Occipital lobe (tissue), 2 donors: ENCODE data around the gene REC114. TPM values are rescaled to one million over a fixed set of nuclear protein-coding genes. Genes with fewer than 3 reads are reported as not detected.

Experiments
- DNase-seq: peaks from one replicate; lab custom pipeline; 2025; lab: John Stamatoyannopoulos, UW
- total RNA-seq: library from RNA; depleted of rRNA; stranded (reverse); fragments of >200 nt; gene quantifications from one replicate; pipeline ENCODE4 v1.2.3, GENCODE V29; 2014

Gene REC114
- total RNA-seq, 1 donor from 2014 or later: not detected

DNA sequence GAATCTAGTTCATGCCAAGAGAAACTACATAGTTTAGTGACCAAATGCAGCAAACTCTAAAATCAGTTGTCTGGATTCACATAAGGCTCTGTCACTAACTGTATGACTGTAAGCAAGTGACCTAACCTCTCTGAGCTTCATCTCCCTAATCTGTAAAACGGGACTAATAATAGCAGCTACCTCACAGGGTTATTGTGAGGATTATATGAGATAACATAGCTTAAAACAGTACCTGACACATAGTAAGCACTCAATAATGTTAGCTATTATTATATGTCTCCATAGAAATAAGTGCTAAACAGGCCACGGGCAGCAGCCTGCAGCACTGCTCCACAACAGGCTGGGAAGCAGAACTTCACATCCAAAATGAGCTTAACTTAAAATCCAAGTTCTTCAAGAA, 160.0 kb downstream of the REC114 start:
- DNase-seq: no peak

DNA sequence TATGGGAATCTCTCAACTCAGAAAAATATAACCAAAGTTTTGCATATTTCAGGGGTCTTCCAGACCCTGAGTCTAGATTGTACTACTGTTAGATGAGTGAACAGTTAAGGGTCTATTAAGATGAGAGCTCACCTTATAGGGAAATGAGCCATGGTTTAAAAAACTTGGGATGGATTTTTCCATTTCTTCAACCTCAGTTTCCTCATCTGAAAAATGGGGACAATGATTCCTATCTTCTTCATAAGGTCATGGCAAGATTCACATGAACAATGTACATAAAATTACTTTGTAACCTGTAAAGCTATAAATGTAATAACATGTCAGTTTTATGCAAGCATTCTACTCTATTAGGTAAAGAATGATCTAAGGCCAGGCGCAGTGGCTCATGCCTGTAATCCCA, 161.5 kb downstream of the REC114 start:
- DNase-seq: no peak

DNA sequence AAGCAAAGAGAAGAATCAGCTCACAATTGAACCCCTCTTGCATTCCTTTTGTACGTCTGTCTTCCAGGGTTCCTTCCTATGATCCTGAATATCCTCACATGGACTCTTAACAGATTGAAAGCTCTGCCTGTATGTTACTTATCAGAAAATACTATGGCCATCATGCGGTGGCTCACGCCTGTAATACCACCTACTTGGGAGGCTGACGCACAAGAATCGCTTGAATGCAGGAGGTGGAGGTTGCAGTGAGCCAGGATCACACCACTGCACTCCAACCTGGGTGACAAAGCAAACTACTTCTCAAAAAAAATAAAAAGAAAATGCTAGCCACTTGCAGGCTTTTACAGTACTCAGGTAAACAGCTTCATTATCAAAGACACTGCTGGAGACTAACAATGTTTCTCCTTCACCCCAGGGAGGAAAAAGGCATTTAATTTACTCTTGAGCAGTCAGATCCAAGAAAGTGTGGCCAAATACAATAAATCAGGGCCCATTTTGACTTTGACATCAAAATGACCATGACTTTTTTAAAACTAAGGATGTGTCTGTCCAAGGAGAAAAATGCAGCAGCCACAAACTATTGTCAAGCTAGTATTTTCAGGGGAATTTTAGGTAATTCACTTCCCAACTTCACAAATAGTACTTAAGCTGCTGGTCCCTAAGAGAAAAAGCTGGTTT, 162.9 kb downstream of the REC114 start:
- no peak for DNase-seq

DNA sequence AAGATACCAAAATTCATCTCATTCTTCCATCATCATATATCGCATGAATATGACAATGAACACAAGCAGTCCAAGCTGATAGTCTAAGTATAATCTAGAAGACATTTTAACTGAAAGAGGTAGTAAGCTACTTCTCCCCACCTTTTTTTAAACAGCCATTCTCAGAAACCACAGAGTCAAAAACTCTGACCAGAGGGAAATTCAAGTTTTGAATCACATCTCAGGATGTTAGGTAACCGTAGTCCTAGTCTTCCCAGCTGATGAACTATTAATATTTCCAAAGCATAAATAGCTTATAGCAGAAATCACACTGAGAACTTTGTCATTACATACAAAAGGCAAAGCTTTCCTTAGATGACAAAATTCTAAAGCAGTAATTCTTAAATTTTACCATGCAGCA, 164.4 kb downstream of the REC114 start:
- no peak for DNase-seq

DNA sequence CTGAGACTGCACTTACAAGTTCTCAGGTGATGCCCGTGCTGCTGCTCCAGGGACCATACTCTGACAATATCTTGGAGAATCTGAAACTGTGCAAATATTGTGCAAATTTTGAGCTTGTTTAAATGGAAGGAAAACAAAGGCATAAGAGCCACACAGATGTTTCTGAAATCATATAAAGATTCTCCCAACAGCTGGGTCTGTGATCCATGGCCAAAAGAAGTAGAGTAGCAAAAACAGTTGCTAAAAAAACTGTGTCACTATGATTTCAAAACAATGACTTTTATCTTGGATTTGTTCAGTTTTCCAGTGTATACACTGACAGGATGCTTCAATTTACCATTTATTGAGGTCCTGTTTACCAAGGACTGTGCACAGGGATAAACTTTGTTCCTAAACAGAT, 164.9 kb downstream of the REC114 start:
- DNase-seq: no peak

DNA sequence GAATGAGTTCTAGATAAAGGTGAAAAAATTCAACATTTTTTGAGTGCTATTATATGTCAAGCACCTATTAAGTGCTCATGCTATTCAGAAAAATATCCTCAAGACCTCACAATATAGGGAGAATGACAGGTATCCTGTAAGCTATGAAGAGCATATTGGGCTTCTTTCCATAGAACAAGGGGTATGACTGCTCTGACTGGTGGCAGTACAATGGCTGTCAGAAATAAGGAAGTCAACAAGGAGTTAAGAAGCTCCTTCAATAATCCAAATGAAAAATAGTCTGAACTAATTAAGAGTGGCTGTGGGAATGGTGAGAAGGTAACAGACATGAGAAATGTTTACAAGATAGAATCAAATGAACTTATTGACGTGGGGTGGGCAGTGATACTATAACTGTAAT, 165.5 kb downstream of the REC114 start:
- DNase-seq: no peak

DNA sequence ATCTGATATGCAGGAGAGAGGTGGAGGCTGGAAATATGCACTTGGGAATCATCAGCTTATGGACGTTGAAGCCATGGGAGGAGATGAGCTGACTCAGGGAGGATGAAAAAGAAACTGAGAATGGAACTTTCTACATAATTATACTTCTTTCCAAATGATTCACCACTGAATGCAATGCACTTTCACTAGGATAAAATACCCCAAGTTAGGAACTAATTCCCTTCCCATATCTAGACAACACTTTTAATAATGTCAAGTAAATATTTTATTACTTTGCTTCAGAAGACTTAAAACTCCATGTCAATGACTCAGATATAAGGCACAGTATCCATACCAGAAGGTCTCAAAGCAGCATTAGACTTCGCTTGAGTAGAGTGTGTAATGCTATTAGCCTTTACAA, 166.0 kb downstream of the REC114 start:
- DNase-seq: no peak

Other genes starting within 250 kb of the REC114 start
- gene HCN4, start 74.2 kb upstream of the REC114 start, total RNA-seq: 3.0 TPM
- gene NPTN, start 190.2 kb downstream of the REC114 start, total RNA-seq: 86.1 TPM
- 24.5 TPM for gene CD276, start 241.2 kb downstream of the REC114 start, total RNA-seq